Osteoblast (primary cell): Measurements from ENCODE around the gene SLC19A1. TPM values are rescaled to one million over a fixed set of nuclear protein-coding genes. Genes with fewer than 3 reads are reported as not detected.

ENCODE experiments used
- DNase-seq: peaks from one replicate; pipeline ENCODE4 v3.0.0; 2011; ENCODE audit warnings: low spot score, mixed read lengths; ENCODE audit not compliant: insufficient read length; ENCODE audit errors: missing footprints
- H2AFZ ChIP-seq: 2 replicates; pipeline ENCODE4 v1.6.0; 2011; ENCODE audit warnings: mild to moderate bottlenecking, low read length
- H3K27ac ChIP-seq: 2 replicates; pipeline ENCODE4 v1.5.1; 2011; ENCODE audit warnings: mild to moderate bottlenecking, low read depth, low read length, moderate library complexity
- H3K27me3 ChIP-seq: 2 replicates; pipeline ENCODE4 v1.6.0; 2012; ENCODE audit warnings: mild to moderate bottlenecking, control low read depth, inconsistent platforms, low read length, moderate library complexity; ENCODE audit not compliant: insufficient read depth
- H3K36me3 ChIP-seq: 2 replicates; pipeline ENCODE4 v1.5.1; 2011; ENCODE audit warnings: mild to moderate bottlenecking, low read length, control low read depth, moderate library complexity; ENCODE audit not compliant: insufficient read depth
- H3K4me1 ChIP-seq: 2 replicates; pipeline ENCODE4 v1.5.1; 2011; ENCODE audit warnings: mild to moderate bottlenecking, low read length, control low read depth, moderate library complexity; ENCODE audit not compliant: insufficient read depth
- H3K4me2 ChIP-seq: 2 replicates; pipeline ENCODE4 v1.6.0; 2011; ENCODE audit warnings: mild to moderate bottlenecking, low read length; ENCODE audit not compliant: insufficient read depth
- H3K4me3 ChIP-seq: fragments of 200-600 bp; sonication (generic); 3 replicates; pipeline ENCODE4 v1.5.1; 2012; ENCODE audit warnings: mild to moderate bottlenecking, low read length, inconsistent platforms; ENCODE audit not compliant: insufficient read depth
- H3K79me2 ChIP-seq: 2 replicates; pipeline ENCODE4 v1.6.0; 2012; ENCODE audit warnings: mild to moderate bottlenecking, low read length, control low read depth, inconsistent platforms; ENCODE audit not compliant: insufficient read depth
- H3K9me3 ChIP-seq: 2 replicates; pipeline ENCODE4 v1.5.1; 2011; ENCODE audit warnings: low read depth, low read length, control low read depth
- H4K20me1 ChIP-seq: 2 replicates; pipeline ENCODE4 v1.6.0; 2012; ENCODE audit warnings: mild to moderate bottlenecking, low read length, control low read depth; ENCODE audit not compliant: insufficient read depth
- CTCF ChIP-seq: IDR thresholded peaks from 2 replicates; pipeline ENCODE4 v1.5.1; 2011; ENCODE audit warnings: mild to moderate bottlenecking, low read depth, low read length, moderate library complexity; ENCODE audit errors: extremely low read depth
- total RNA-seq: library from RNA; depleted of rRNA; stranded (reverse); fragments of >200 nt; gene quantifications from 2 replicates; pipeline ENCODE4 v1.2.3, GENCODE V29; 2012

Gene SLC19A1
- total RNA-seq, 1 donor = 2.9 TPM

- no peak for TF ChIP-seq CTCF
- Histone ChIP-seq H3K27me3 (peaks cover 4% of the 10 kb centered on the region), H3K4me3 (no peak overlapping the region), H3K27ac (no peak overlapping the region), H3K4me2 (no peak overlapping the region), H3K36me3 (no peaks in the 10 kb centered on the region), H3K9me3 (no peaks in the 10 kb centered on the region), H3K79me2 (no peaks in the 10 kb centered on the region), H2AFZ (no peak overlapping the region), H3K4me1 (peaks cover 19% of the 10 kb centered on the region), H4K20me1 (no peaks in the 10 kb centered on the region)
- DNase-seq = peak; percentile 51
Measured at GRCh38 chr21:45465611-45466329, 76.5 kb downstream of the SLC19A1 start.

- Histone ChIP-seq H3K79me2 (no peaks in the 10 kb centered on the region), H3K27ac (no peak overlapping the region), H3K4me2 (no peak overlapping the region), H3K27me3 (peaks cover 4% of the 10 kb centered on the region), H3K4me1 (peaks cover 19% of the 10 kb centered on the region), H2AFZ (no peak overlapping the region), H3K4me3 (no peak overlapping the region), H3K9me3 (no peaks in the 10 kb centered on the region), H3K36me3 (no peaks in the 10 kb centered on the region), H4K20me1 (no peaks in the 10 kb centered on the region)
- peak; percentile 13 for DNase-seq
- no peak for TF ChIP-seq CTCF
Measured at GRCh38 chr21:45465105-45465504, 77.1 kb downstream of the SLC19A1 start.

- Histone ChIP-seq H3K36me3 (no peaks in the 10 kb centered on the region), H3K27ac (no peak overlapping the region), H3K79me2 (no peaks in the 10 kb centered on the region), H4K20me1 (no peaks in the 10 kb centered on the region), H3K4me1 (peaks cover 16% of the 10 kb centered on the region), H3K4me2 (no peak overlapping the region), H2AFZ (no peak overlapping the region), H3K4me3 (no peak overlapping the region), H3K27me3 (peaks cover 4% of the 10 kb centered on the region), H3K9me3 (no peaks in the 10 kb centered on the region)
- TF ChIP-seq CTCF = no peak
- no peak for DNase-seq
Measured at GRCh38 chr21:45464309-45464708, 77.9 kb downstream of the SLC19A1 start.

GRCh38 chr21:45463871-45464270 is 78.4 kb downstream of the SLC19A1 start:
- no peak overlapping the region for H3K4me3 ChIP-seq
- no peak overlapping the region for H3K4me2 ChIP-seq
- H3K9me3 ChIP-seq = no peaks in the 10 kb centered on the region
- no peak for TF ChIP-seq CTCF
- no peak overlapping the region for H2AFZ ChIP-seq
- H3K27ac ChIP-seq = no peak overlapping the region
- peaks cover 4% of the 10 kb centered on the region for H3K27me3 ChIP-seq
- no peaks in the 10 kb centered on the region for H3K79me2 ChIP-seq
- H4K20me1 ChIP-seq = no peaks in the 10 kb centered on the region
- peaks cover 16% of the 10 kb centered on the region for H3K4me1 ChIP-seq
- no peak for DNase-seq
- no peaks in the 10 kb centered on the region for H3K36me3 ChIP-seq
